Right atrium auricular region (tissue), 2 donors: ENCODE results near the gene SPAG16. TPM values are rescaled to one million over a fixed set of nuclear protein-coding genes. Genes with fewer than 3 reads are reported as not detected.

Experiments used
- DNase-seq: peaks from one replicate; pipeline ENCODE4 v3.0.0-alpha.2; 2019; ENCODE audit warnings: low spot score
- H3K27ac ChIP-seq, 2 donors: fragments of 200-600 bp; sonication (generic); 1 replicate in 1 of 2; 2 replicates in 1 of 2; pipeline ENCODE4 v1.5.1; 2016 to 2019
- H3K27me3 ChIP-seq, 2 donors: fragments of 200-600 bp; sonication (generic); one replicate each; pipeline versions ENCODE4 v1.5.1 to v1.6.0; 2017 to 2019
- H3K36me3 ChIP-seq: fragments of 200-600 bp; sonication (generic); one replicate; pipeline ENCODE4 v1.5.1; 2016
- H3K4me1 ChIP-seq, 2 donors: fragments of 200-600 bp; sonication (generic); one replicate each; pipeline versions ENCODE4 v1.5.1 to v1.6.0; 2017 to 2019
- H3K4me3 ChIP-seq, 2 donors: fragments of 200-600 bp; sonication (generic); 1 replicate in 1 of 2; 2 replicates in 1 of 2; pipeline ENCODE4 v1.5.1; 2017 to 2019; ENCODE audit warnings: mild to moderate bottlenecking in 1 of 2, moderate library complexity in 1 of 2
- H3K9me3 ChIP-seq, 2 donors: fragments of 200-600 bp; sonication (generic); one replicate each; pipeline ENCODE4 v1.5.1; 2019
- CTCF ChIP-seq, 2 donors: fragments of 200-600 bp; sonication (generic); IDR thresholded peaks; one replicate each; pipeline ENCODE4 v1.5.1; 2019; ENCODE audit warnings: antibody characterized with exemption in 2 of 2
- total RNA-seq, 2 donors: library from RNA; depleted of rRNA; stranded (reverse); fragments of >200 nt; gene quantifications; one replicate each; pipeline ENCODE4 v1.1.0, GENCODE V29; 2016

The SPAG16 gene
- total RNA-seq, 2 donors from 2014 or later = 17.3 to 18.3 TPM

- no peaks in the 10 kb centered on the region for H3K27me3 ChIP-seq
- H3K27ac ChIP-seq = no peak overlapping the region
- H3K9me3 ChIP-seq = no peaks in the 10 kb centered on the region
- no peaks in the 10 kb centered on the region for H3K4me1 ChIP-seq
- TF ChIP-seq CTCF (IDR thresholded peaks at IDR 0.05) = no peak
- no peak overlapping the region for H3K4me3 ChIP-seq
- no peaks in the 10 kb centered on the region for H3K36me3 ChIP-seq
- no peak for DNase-seq
These were observed 130.8 kb downstream of the SPAG16 start for GRCh38 chr2:213415093-213415492.

DNA sequence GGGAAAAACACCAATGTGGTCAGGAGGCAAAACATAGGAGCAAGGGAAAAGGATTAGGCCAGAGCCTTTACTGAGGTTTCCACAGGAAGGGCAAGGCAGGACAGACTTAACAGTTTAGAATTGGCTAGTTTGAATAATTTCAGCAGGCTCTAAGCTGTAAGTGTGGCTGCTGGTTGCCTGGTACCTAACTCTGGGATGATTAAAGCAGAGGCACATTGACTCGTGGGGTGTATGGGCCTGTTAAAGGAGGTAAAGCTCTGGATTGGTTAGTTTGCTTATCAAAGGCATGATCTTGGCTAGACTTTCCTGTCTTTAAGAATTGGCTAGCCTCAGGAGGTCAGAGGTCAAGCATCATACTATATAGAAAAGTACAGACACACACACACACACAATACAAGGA lies 132.6 kb downstream of the SPAG16 start:
- H3K4me3 ChIP-seq = no peak overlapping the region
- no peaks in the 10 kb centered on the region for H3K9me3 ChIP-seq
- H3K27me3 ChIP-seq = no peaks in the 10 kb centered on the region
- no peaks in the 10 kb centered on the region for H3K36me3 ChIP-seq
- TF ChIP-seq CTCF (IDR thresholded peaks at IDR 0.05) = no peak
- H3K4me1 ChIP-seq = no peaks in the 10 kb centered on the region
- no peak for DNase-seq
- no peak overlapping the region for H3K27ac ChIP-seq

- H3K4me3 ChIP-seq = no peak overlapping the region
- no peaks in the 10 kb centered on the region for H3K4me1 ChIP-seq
- H3K36me3 ChIP-seq = no peaks in the 10 kb centered on the region
- no peak for TF ChIP-seq CTCF (IDR thresholded peaks at IDR 0.05)
- H3K27ac ChIP-seq = no peak overlapping the region
- DNase-seq = no peak
- H3K9me3 ChIP-seq = no peaks in the 10 kb centered on the region
- no peaks in the 10 kb centered on the region for H3K27me3 ChIP-seq
These were observed 135.7 kb downstream of the SPAG16 start for GRCh38 chr2:213419980-213420379.

DNA sequence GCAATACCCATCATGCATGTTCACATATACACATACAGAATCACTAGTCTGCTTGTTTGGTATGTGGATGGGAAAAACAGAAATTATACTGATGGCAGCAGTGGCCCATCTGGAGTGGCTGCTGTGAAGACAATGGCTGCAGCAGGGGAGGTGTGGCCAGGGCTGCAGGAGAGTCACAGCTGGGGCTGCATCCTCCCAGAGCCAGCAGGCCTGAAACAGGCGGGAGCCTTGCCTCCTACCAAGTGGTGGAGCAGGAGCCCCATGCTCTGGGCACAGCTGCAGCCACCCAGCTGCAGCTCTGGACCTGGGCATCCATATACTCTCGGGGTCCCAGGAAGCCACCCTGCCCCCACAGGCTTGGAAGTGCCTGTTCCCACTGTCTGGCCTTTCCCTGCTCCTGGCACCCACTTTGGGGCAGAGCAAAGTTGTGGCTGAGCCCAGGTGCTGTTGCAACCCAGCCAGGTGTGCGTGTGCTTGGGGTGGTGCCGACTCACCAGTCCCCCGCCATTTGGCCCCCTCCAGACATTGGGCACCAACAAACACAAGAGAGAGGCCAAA lies 136.6 kb downstream of the SPAG16 start:
- Histone ChIP-seq H3K4me1 (no peaks in the 10 kb centered on the region), H3K27ac (no peak overlapping the region), H3K27me3 (no peaks in the 10 kb centered on the region), H3K4me3 (no peak overlapping the region), H3K36me3 (no peaks in the 10 kb centered on the region), H3K9me3 (no peaks in the 10 kb centered on the region)
- no peak for DNase-seq
- no peak for TF ChIP-seq CTCF (IDR thresholded peaks at IDR 0.05)

GRCh38 chr2:213422211-213422610 lies 137.9 kb downstream of the SPAG16 start:
- H3K9me3 ChIP-seq = no peaks in the 10 kb centered on the region
- no peak overlapping the region for H3K4me3 ChIP-seq
- no peak for TF ChIP-seq CTCF (IDR thresholded peaks at IDR 0.05)

DNA sequence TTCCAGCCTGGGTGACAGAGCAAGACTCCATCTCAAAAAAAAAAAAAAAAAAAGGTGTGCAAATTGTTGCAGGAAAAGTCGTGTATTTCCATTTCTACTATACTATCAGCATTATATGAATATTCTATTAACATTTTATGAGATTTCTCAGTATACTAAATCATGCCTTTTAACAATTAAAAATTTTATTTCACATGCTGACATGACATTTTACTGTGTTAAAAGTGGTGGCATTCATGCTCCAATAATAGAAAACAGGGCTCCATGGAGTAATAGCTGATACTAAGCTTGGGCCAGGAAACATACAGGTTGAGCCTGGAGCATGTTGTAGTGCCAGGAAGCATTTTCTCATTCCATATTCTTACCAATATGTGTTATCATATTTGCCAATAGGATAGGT lies 141.4 kb downstream of the SPAG16 start:
- TF ChIP-seq CTCF (IDR thresholded peaks at IDR 0.05) = no peak
- no peak for DNase-seq

More at GRCh38 chr2:213422211-213422610, 137.9 kb downstream of the SPAG16 start:
- no peaks in the 10 kb centered on the region for H3K27me3 ChIP-seq
- no peak overlapping the region for H3K27ac ChIP-seq
- no peak for DNase-seq
- H3K36me3 ChIP-seq = no peaks in the 10 kb centered on the region
- H3K4me1 ChIP-seq = no peaks in the 10 kb centered on the region

More for the DNA sequence above, 141.4 kb downstream of the SPAG16 start:
- H3K27me3 ChIP-seq = no peaks in the 10 kb centered on the region
- no peak overlapping the region for H3K27ac ChIP-seq
- H3K4me1 ChIP-seq = no peaks in the 10 kb centered on the region
- H3K4me3 ChIP-seq = no peak overlapping the region
- peaks cover 0 to 16% of the 10 kb centered on the region in 2 donors for H3K9me3 ChIP-seq
- no peaks in the 10 kb centered on the region for H3K36me3 ChIP-seq
